HepG2 (cell line): ENCODE measurements around the gene NHSL1. TPM values are rescaled to one million over a fixed set of nuclear protein-coding genes. Genes with fewer than 3 reads are reported as not detected.

ENCODE experiments used
- ARNT ChIP-seq: fragments of 450-650 bp; IDR thresholded peaks from 2 replicates; pipeline ENCODE4 v1.6.1; 2017
- BRD4 ChIP-seq: sonication (generic); formaldehyde crosslinking; IDR thresholded peaks from 2 replicates; pipeline ENCODE4 v1.4.0; 2020; ENCODE audit warnings: missing genetic modification reagents
- CERS6 ChIP-seq: sonication (generic); formaldehyde crosslinking; IDR thresholded peaks from 2 replicates; pipeline ENCODE4 v1.5.0; 2020; ENCODE audit warnings: missing genetic modification reagents
- FOXA1 ChIP-seq, 2 experiments: fragments of 450-650 bp in 1 of 2; sonication (generic) in 1 of 2; formaldehyde crosslinking in 1 of 2; IDR thresholded peaks; 2 replicates each; pipeline versions ENCODE4 v1.4.0 to v1.6.1; 2016 to 2020; ENCODE audit warnings: missing genetic modification reagents in 1 of 2
- IRF2 ChIP-seq: IDR thresholded peaks from 2 replicates; pipeline ENCODE4 v1.6.1; 2018; ENCODE audit warnings: missing genetic modification reagents, missing compliant biosample characterization
- KLF13 ChIP-seq: sonication (generic); formaldehyde crosslinking; IDR thresholded peaks from 2 replicates; pipeline ENCODE4 v1.4.0; 2020; ENCODE audit warnings: mild to moderate bottlenecking, missing genetic modification reagents
- LBX2 ChIP-seq: sonication (generic); formaldehyde crosslinking; IDR thresholded peaks from 2 replicates; pipeline ENCODE4 v1.5.0; 2020; ENCODE audit warnings: missing genetic modification reagents, mild to moderate bottlenecking, borderline replicate concordance
- MTERF4 ChIP-seq: sonication (generic); formaldehyde crosslinking; IDR thresholded peaks from 2 replicates; pipeline ENCODE4 v1.8.0; 2023; ENCODE audit warnings: mild to moderate bottlenecking, missing genetic modification reagents
- NAIF1 ChIP-seq: sonication (generic); formaldehyde crosslinking; IDR thresholded peaks from 2 replicates; pipeline ENCODE4 v1.5.0; 2020; ENCODE audit warnings: mild to moderate bottlenecking, missing genetic modification reagents, borderline replicate concordance
- NFE2 ChIP-seq: sonication (generic); formaldehyde crosslinking; IDR thresholded peaks from 2 replicates; pipeline ENCODE4 v1.4.0; 2020; ENCODE audit warnings: missing genetic modification reagents
- NFKBIZ ChIP-seq: IDR thresholded peaks from 2 replicates; pipeline ENCODE4 v1.6.1; 2018; ENCODE audit warnings: missing genetic modification reagents, missing compliant biosample characterization
- PPARG ChIP-seq: conservative IDR thresholded peaks from 2 replicates; pipeline ENCODE4 v1.6.1; 2016; ENCODE audit warnings: missing biosample characterization, missing genetic modification reagents
- RARG ChIP-seq: sonication (generic); formaldehyde crosslinking; IDR thresholded peaks from 2 replicates; pipeline ENCODE4 v1.4.0; 2020; ENCODE audit warnings: low read depth, mild to moderate bottlenecking, missing genetic modification reagents
- RBAK ChIP-seq: sonication (generic); formaldehyde crosslinking; IDR thresholded peaks from 2 replicates; pipeline ENCODE4 v1.5.1; 2020; ENCODE audit warnings: mild to moderate bottlenecking, missing genetic modification reagents
- RBFOX2 ChIP-seq: fragments of 200-400 bp; formaldehyde crosslinking; IDR thresholded peaks from 2 replicates; pipeline ENCODE4 v1.6.1; 2017; ENCODE audit warnings: low read depth, mild to moderate bottlenecking, low read length
- RNF2 ChIP-seq: fragments of 450-650 bp; conservative IDR thresholded peaks from 2 replicates; pipeline ENCODE4 v1.6.1; 2016; ENCODE audit warnings: low read depth
- SP5 ChIP-seq: IDR thresholded peaks from 2 replicates; pipeline ENCODE4 v1.6.1; 2016; ENCODE audit warnings: low read depth, borderline replicate concordance
- SRSF4 ChIP-seq: fragments of 200-400 bp; formaldehyde crosslinking; IDR thresholded peaks from one replicate; pipeline ENCODE4 v1.6.1; 2018; ENCODE audit warnings: mild to moderate bottlenecking, low read depth, low read length, moderate library complexity; ENCODE audit not compliant: poor library complexity, severe bottlenecking
- U2AF2 ChIP-seq: fragments of 200-400 bp; formaldehyde crosslinking; IDR thresholded peaks from 2 replicates; pipeline ENCODE4 v1.6.1; 2017; ENCODE audit warnings: low read depth, mild to moderate bottlenecking, low read length
- ZMYM4 ChIP-seq: sonication (generic); formaldehyde crosslinking; IDR thresholded peaks from 2 replicates; pipeline ENCODE4 v1.8.1; 2023; ENCODE audit warnings: mild to moderate bottlenecking, missing genetic modification reagents
- ZNF180 ChIP-seq: sonication (generic); formaldehyde crosslinking; IDR thresholded peaks from 2 replicates; pipeline ENCODE4 v1.4.0; 2020; ENCODE audit warnings: low read depth, missing genetic modification reagents, borderline replicate concordance
- ZNF275 ChIP-seq: sonication (generic); formaldehyde crosslinking; IDR thresholded peaks from 2 replicates; pipeline ENCODE4 v1.8.0; 2022; ENCODE audit warnings: missing genetic modification reagents, mild to moderate bottlenecking, inconsistent platforms, borderline replicate concordance
- ZNF557 ChIP-seq: sonication (generic); formaldehyde crosslinking; IDR thresholded peaks from 2 replicates; pipeline ENCODE4 v1.4.0; 2020; ENCODE audit warnings: missing genetic modification reagents
- ZNF569 ChIP-seq: sonication (generic); formaldehyde crosslinking; IDR thresholded peaks from 2 replicates; pipeline ENCODE4 v1.5.0; 2020; ENCODE audit warnings: mild to moderate bottlenecking, missing genetic modification reagents, moderate library complexity, borderline replicate concordance
- ZNF570 ChIP-seq: sonication (generic); formaldehyde crosslinking; IDR thresholded peaks from 2 replicates; pipeline ENCODE4 v1.4.0; 2020; ENCODE audit warnings: mild to moderate bottlenecking, missing genetic modification reagents, borderline replicate concordance
- ZNF792 ChIP-seq: IDR thresholded peaks from 2 replicates; pipeline ENCODE4 v1.6.1; 2016
- polyA plus RNA-seq, 8 experiments: library from polyadenylated mRNA; depleted of rRNA in 3 of 8; stranded (reverse) in 7 of 8; unstranded in 1 of 8; fragments of >200 nt; fragmentation: Illumina TruSeq in 4 of 8; extraction: Trizol in 4 of 8; gene quantifications; 2 replicates each; pipeline versions ENCODE4 v1.2.1 to v1.2.3, GENCODE V29; 2011 to 2016; ENCODE audit warnings: low read depth in 4 of 8, missing spikeins in 1 of 8, mixed read lengths in 1 of 8; ENCODE audit not compliant: insufficient read depth in 1 of 8
- total RNA-seq, 5 experiments: library from RNA; depleted of rRNA; stranded (reverse); fragments of >200 nt; fragmentation: Illumina TruSeq; extraction: Trizol; gene quantifications; 2 replicates each; pipeline ENCODE4 v1.2.3, GENCODE V29; 2016; ENCODE audit warnings: low read depth in 1 of 5
- TF ChIP-seq, protein P1 (sequence below): IDR thresholded peaks from 2 replicates; pipeline ENCODE4 v1.6.1; 2018; ENCODE audit warnings: missing genetic modification reagents, mild to moderate bottlenecking, missing compliant biosample characterization

NHSL1 gene
- total and polyA plus RNA-seq, 2 of the 13 experiments (the other 11 are each of a cell fraction or from before 2014, with no cell fraction given): 24.9 to 53.6 TPM

DNA sequence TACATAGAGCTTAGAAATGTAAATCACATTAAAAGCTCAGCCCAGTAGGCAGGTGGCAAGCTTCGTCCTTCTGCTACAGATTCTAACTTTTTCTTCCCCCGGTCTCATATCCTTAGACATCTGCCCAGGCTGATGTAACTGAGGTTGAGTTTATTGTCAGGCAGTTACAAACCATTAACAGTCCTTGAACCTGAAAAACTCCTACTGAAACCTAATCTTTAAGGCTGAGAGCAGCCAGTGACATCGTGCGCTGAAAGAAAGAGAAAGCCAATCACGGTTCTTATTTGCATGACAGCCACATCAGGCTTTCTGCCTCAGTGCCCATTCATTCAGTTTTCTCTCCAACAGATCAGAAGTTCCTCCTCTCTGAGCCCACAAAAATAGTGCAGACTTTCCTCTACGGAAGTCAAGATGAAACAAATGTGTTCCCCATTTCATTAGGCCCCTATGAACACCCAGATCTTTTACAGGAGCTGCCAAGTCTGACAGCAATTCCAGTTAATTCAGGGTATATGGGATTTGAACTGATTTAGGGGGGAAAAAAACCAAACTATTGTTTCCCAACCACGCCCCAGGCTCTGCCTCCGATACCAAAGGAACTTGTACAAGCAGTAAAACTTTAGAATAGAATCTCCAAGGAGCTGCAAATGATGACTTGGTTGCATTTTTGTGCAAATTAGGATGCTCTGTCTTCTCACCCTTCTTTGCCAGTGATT, at the start of gene NHSL1 (continued):
- TF ChIP-seq CERS6: no peak
- no peak for TF ChIP-seq RBAK (CRISPR knock-in tag)
- TF ChIP-seq KLF13 (CRISPR knock-in tag): no peak
- 0 out of 2 replicates have a peak, but pooled peaks have one; percentile 55 for TF ChIP-seq PPARG (CRISPR knock-in tag)
- TF ChIP-seq, protein P1, sequence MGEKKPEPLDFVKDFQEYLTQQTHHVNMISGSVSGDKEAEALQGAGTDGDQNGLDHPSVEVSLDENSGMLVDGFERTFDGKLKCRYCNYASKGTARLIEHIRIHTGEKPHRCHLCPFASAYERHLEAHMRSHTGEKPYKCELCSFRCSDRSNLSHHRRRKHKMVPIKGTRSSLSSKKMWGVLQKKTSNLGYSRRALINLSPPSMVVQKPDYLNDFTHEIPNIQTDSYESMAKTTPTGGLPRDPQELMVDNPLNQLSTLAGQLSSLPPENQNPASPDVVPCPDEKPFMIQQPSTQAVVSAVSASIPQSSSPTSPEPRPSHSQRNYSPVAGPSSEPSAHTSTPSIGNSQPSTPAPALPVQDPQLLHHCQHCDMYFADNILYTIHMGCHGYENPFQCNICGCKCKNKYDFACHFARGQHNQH (CRISPR knock-in tag): no peak
- TF ChIP-seq NFE2 (CRISPR knock-in tag): no peak
- no peak for TF ChIP-seq ZNF569 (CRISPR knock-in tag)
- TF ChIP-seq NFKBIZ (CRISPR knock-in tag): no peak
- TF ChIP-seq U2AF2: no peak
- 0 out of 2 replicates have a peak, but pooled peaks have one; percentile 50 for TF ChIP-seq NAIF1 (CRISPR knock-in tag)
- no peak for TF ChIP-seq RNF2
- TF ChIP-seq MTERF4 (CRISPR knock-in tag): no peak
- no peak for TF ChIP-seq SP5
- TF ChIP-seq ARNT: no peak
- TF ChIP-seq ZNF275 (CRISPR knock-in tag): no peak
- no peak for TF ChIP-seq SRSF4
- TF ChIP-seq ZMYM4 (CRISPR knock-in tag): peak; percentile 90
- TF ChIP-seq ZNF570 (CRISPR knock-in tag): no peak
- no peak for TF ChIP-seq ZNF180 (CRISPR knock-in tag)
- no peak for TF ChIP-seq BRD4 (CRISPR knock-in tag)
- 0 out of 2 replicates have a peak, but pooled peaks have one; percentile 62 for TF ChIP-seq IRF2 (CRISPR knock-in tag)
- TF ChIP-seq ZNF792 (CRISPR knock-in tag): no peak
- TF ChIP-seq LBX2 (CRISPR knock-in tag): no peak
- TF ChIP-seq ZNF557 (CRISPR knock-in tag): no peak
- peak; percentile 65; the same call in 1 of the 2 replicates for TF ChIP-seq RARG (CRISPR knock-in tag)
- TF ChIP-seq FOXA1 (IDR thresholded peaks at IDR 0.05): no peak
- TF ChIP-seq FOXA1 (CRISPR knock-in tag; IDR thresholded peaks at IDR 0.05): no peak
- peak; percentile 66 for TF ChIP-seq RBFOX2
